Choroid plexus epithelial cell (primary cell): ENCODE measurements around the gene GABARAPL2.

Experiments
- DNase-seq: peaks from one replicate; pipeline ENCODE4 v3.0.0-alpha.2; 2010; ENCODE audit warnings: low read depth
- H3K4me3 ChIP-seq: 2 replicates; pipeline ENCODE4 v1.5.1; 2011; ENCODE audit warnings: low read depth, mild to moderate bottlenecking, control low read depth, low read length, moderate library complexity
- CTCF ChIP-seq: conservative IDR thresholded peaks from 2 replicates; pipeline ENCODE4 v1.5.1; 2011; ENCODE audit warnings: low read depth, mild to moderate bottlenecking, control low read depth, inconsistent platforms, low read length, moderate library complexity

The GABARAPL2 gene

GRCh38 chr16:75567911-75568310 lies 1.7 kb downstream of the GABARAPL2 start:
- H3K4me3 ChIP-seq: no peak overlapping the region
- DNase-seq: no peak
- TF ChIP-seq CTCF: no peak

- no peak overlapping the region for H3K4me3 ChIP-seq
- TF ChIP-seq CTCF: no peak
- DNase-seq: no peak
These were observed 4.4 kb downstream of the GABARAPL2 start for GRCh38 chr16:75570396-75571065.

GRCh38 chr16:75572864-75573542 lies 6.8 kb downstream of the GABARAPL2 start:
- H3K4me3 ChIP-seq: no peak overlapping the region

GRCh38 chr16:75573955-75574354 lies 7.8 kb downstream of the GABARAPL2 start:
- H3K4me3 ChIP-seq: no peak overlapping the region
- DNase-seq: no peak
- TF ChIP-seq CTCF: no peak

More at GRCh38 chr16:75572864-75573542, 6.8 kb downstream of the GABARAPL2 start:
- peak; percentile 45 for DNase-seq
- TF ChIP-seq CTCF: no peak

DNA sequence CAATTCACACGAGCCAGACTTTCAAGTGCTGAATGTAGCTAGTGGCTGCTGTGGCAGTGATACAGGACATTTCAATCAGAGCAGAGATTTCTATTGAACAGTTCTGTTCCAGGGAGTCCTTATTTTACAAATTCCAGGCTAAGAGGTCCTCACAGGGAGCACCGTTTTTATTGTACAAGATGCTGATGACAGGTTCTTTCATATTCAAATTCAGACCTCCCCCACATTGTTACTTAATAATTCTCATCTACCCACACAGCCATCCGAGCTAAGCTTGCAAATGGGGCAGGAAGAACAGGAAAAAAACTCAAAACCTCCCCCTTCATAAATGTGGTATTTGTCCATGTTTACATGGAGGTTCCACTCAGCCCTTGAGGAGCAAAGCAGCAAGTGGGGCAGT lies 9.8 kb downstream of the GABARAPL2 start:
- DNase-seq: no peak
- TF ChIP-seq CTCF: no peak
- H3K4me3 ChIP-seq: no peak overlapping the region

GRCh38 chr16:75576384-75576811 lies 10.2 kb downstream of the GABARAPL2 start:
- no peak overlapping the region for H3K4me3 ChIP-seq
- TF ChIP-seq CTCF: no peak
- no peak for DNase-seq

DNA sequence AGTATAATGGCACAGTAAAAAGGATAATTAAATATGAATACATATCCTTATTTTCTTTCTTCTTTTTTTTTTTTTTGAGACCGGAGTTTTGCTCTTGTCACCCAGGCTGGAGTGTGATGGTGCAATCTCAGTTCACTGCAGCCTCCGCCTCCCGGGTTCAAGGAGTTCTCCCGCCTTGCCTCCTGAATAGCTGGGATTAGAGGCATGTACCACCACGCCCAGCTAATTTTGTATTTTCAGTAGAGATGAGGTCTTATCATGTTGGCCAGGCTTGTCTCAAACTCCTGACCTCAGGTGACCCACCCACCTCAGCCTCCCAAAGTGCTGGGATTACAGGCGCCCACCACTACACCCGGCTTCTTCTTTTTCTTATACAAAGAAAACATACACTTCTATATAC lies 12.0 kb downstream of the GABARAPL2 start:
- H3K4me3 ChIP-seq: no peak overlapping the region
- DNase-seq: no peak
- no peak for TF ChIP-seq CTCF
